Panc1 (cell line): ENCODE measurements around the gene FANCC.

Experiments
- CTCF ChIP-seq: fragments of 450-650 bp; IDR thresholded peaks from 2 replicates; pipeline ENCODE4 v1.5.1; 2017; ENCODE audit warnings: mild to moderate bottlenecking
- POLR2AphosphoS5 ChIP-seq: IDR thresholded peaks from 2 replicates; pipeline ENCODE4 v1.6.1; 2012; ENCODE audit warnings: mild to moderate bottlenecking, low read depth, low read length, moderate library complexity
- TCF7L2 ChIP-seq: IDR thresholded peaks from 2 replicates; pipeline ENCODE4 v1.6.1; 2011; ENCODE audit warnings: mild to moderate bottlenecking, low read depth, low read length, inconsistent platforms

- TF ChIP-seq CTCF (no peak), TCF7L2 (no peak), POLR2AphosphoS5 (no peak)
These were observed 15.0 kb downstream of the FANCC start for GRCh38 chr9:95302479-95302878.
